ENCODE data around the gene B4GALNT2. TPM values are rescaled to one million over a fixed set of nuclear protein-coding genes. Genes with fewer than 3 reads are reported as not detected.

B4GALNT2 gene
- total RNA-seq, 3 donors from 2014 or later: 0.15 to 0.66 TPM; not detected in 1

GRCh38 chr17:49219987-49220386 lies 87.4 kb downstream of the B4GALNT2 start:
- intact Hi-C loops (cut with DNase I; ENCODE audit: low total_unique reads): loop anchor here (5.0 kb wide), 1 partner anchor 327 kb away; no protein-coding TSS in a partner anchor
- Histone ChIP-seq H3K27ac (no peak overlapping the region), H3K36me3 (no peaks in the 10 kb centered on the region), H3K4me3 (peak overlapping the region in 1 of 3 donors; percentile 7), H3K27me3 (peaks cover 7 to 47% of the 10 kb centered on the region in 2 donors), H3K9me3 (no peaks in the 10 kb centered on the region), H3K4me1 (peaks cover 0 to 12% of the 10 kb centered on the region in 2 donors)
- DNase-seq (ENCODE audit: low spot score in 2 of 2): no peak
- no peak for TF ChIP-seq POLR2A (IDR thresholded peaks at IDR 0.05)
- TF ChIP-seq CTCF (IDR thresholded peaks at IDR 0.05): no peak
- TF ChIP-seq POLR2AphosphoS5 (IDR thresholded peaks at IDR 0.05): no peak

GRCh38 chr17:49223168-49223516 lies 90.6 kb downstream of the B4GALNT2 start:
- Histone ChIP-seq H3K36me3 (no peaks in the 10 kb centered on the region), H3K27ac (no peak overlapping the region), H3K4me3 (peak overlapping the region in 1 of 3 donors; percentile 56), H3K9me3 (no peaks in the 10 kb centered on the region), H3K27me3 (peaks cover 4 to 63% of the 10 kb centered on the region in 2 donors), H3K4me1 (peaks cover 0 to 12% of the 10 kb centered on the region in 2 donors)
- no peak for TF ChIP-seq CTCF (IDR thresholded peaks at IDR 0.05)
- no peak for TF ChIP-seq POLR2A (IDR thresholded peaks at IDR 0.05)
- no peak for TF ChIP-seq POLR2AphosphoS5 (IDR thresholded peaks at IDR 0.05)
- DNase-seq (ENCODE audit: low spot score in 2 of 2): no peak
- intact Hi-C loops (cut with DNase I; ENCODE audit: low total_unique reads): no loop called here

GRCh38 chr17:49223517-49224197 lies 91.1 kb downstream of the B4GALNT2 start:
- DNase-seq (ENCODE audit: low spot score in 2 of 2): no peak
- peak; percentile 58 to 75 (median 74) for TF ChIP-seq CTCF (IDR thresholded peaks at IDR 0.05)
- no peak for TF ChIP-seq POLR2AphosphoS5 (IDR thresholded peaks at IDR 0.05)
- peak overlapping the region in 2 of 3 donors; percentile 22 to 56 for H3K4me3 ChIP-seq
- H3K4me1 ChIP-seq: peaks cover 0 to 12% of the 10 kb centered on the region in 2 donors
- no peak overlapping the region for H3K27ac ChIP-seq
- H3K9me3 ChIP-seq: no peaks in the 10 kb centered on the region
- no peaks in the 10 kb centered on the region for H3K36me3 ChIP-seq
- intact Hi-C loops (cut with DNase I; ENCODE audit: low total_unique reads): no loop called here
- H3K27me3 ChIP-seq: peaks cover 3 to 61% of the 10 kb centered on the region in 2 donors

- no peak for TF ChIP-seq POLR2AphosphoS5 (IDR thresholded peaks at IDR 0.05)
- TF ChIP-seq POLR2A (IDR thresholded peaks at IDR 0.05): no peak
- TF ChIP-seq CTCF (IDR thresholded peaks at IDR 0.05): no peak
- DNase-seq (ENCODE audit: low spot score in 2 of 2): no peak
- Histone ChIP-seq H3K36me3 (no peaks in the 10 kb centered on the region), H3K4me3 (peak overlapping the region in 2 of 3 donors; percentile 22 to 56), H3K4me1 (peaks cover 0 to 12% of the 10 kb centered on the region in 2 donors), H3K27ac (no peak overlapping the region), H3K9me3 (no peaks in the 10 kb centered on the region), H3K27me3 (peaks cover 3 to 56% of the 10 kb centered on the region in 2 donors)
- intact Hi-C loops (cut with DNase I; ENCODE audit: low total_unique reads): no loop called here
Observed at GRCh38 chr17:49224198-49224996, 91.8 kb downstream of the B4GALNT2 start.

- Histone ChIP-seq H3K27ac (no peak overlapping the region), H3K4me3 (peak overlapping the region in 2 of 3 donors; percentile 22 to 56), H3K4me1 (peaks cover 3 to 12% of the 10 kb centered on the region in 2 donors), H3K36me3 (no peaks in the 10 kb centered on the region), H3K27me3 (peaks cover 3 to 56% of the 10 kb centered on the region in 2 donors), H3K9me3 (no peaks in the 10 kb centered on the region)
- TF ChIP-seq POLR2AphosphoS5 (IDR thresholded peaks at IDR 0.05) (no peak), POLR2A (IDR thresholded peaks at IDR 0.05) (no peak)
- intact Hi-C loops (cut with DNase I; ENCODE audit: low total_unique reads): loop anchor here (5.0 kb wide), 1 partner anchor 918 kb away; no protein-coding TSS in a partner anchor
- DNase-seq (ENCODE audit: low spot score in 2 of 2): no peak
Observed at GRCh38 chr17:49224997-49225337, 92.4 kb downstream of the B4GALNT2 start.
